ENCODE measurements around the gene HSPA12B. TPM values are rescaled to one million over a fixed set of nuclear protein-coding genes. Genes with fewer than 3 reads are reported as not detected.
A peak's percentile ranks its signal among the peaks of the same experiment; 100 is the strongest.

HSPA12B gene
- total RNA-seq, 1 experiment from 2014 or later, result 2.7 TPM

DNA sequence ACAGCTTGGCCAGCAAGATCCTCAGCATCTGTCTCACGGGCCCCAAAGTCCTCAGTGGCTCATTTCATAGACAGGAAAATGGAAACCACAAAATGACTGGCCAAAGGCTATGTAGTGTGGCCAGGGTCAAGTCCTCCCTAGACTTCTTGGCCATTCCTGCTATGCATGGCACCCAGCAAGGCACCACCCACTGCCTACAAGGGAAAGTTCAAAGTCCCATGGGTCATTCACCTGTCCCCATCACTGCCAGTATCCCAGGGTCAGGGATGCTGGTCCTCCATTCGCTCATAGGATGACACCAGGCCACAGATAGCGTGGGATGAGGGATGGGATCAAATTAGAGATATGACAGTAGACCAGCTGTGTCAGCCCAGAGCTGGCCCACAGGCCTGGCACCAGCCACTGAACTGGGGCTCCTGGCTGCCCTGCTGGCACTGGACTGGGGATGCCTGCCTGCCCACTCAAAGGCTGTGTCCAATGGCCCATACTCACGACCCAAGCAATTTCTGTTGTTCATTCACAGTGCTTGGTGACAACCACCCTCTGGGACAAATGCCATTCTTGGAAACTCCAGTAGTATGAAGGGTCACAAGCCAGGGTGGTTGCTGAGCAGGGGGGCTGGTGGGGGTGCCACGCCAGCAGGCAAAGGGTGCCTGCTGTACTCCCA lies 23.5 kb downstream of the HSPA12B start:
- no peak overlapping the region for H2BK120ac ChIP-seq (ENCODE audit: low read depth, low read length, poor library complexity, severe bottlenecking)

More for the DNA sequence above, 23.5 kb downstream of the HSPA12B start:
- Histone ChIP-seq H2BK20ac (ENCODE audit: low read depth, low read length, poor library complexity, severe bottlenecking) (no peak overlapping the region), H3K14ac (ENCODE audit: insufficient read depth, low read length) (no peak overlapping the region), H3K4ac (ENCODE audit: low read depth, low read length) (no peak overlapping the region), H3K79me2 (ENCODE audit: insufficient read depth, low read length) (no peaks in the 10 kb centered on the region), H3K18ac (ENCODE audit: insufficient read length, low read depth, low read length) (no peak overlapping the region), H3K23ac (ENCODE audit: insufficient read length, low read depth, low read length) (no peak overlapping the region), H2BK12ac (ENCODE audit: insufficient read length, low read depth, low read length) (no peak overlapping the region), H4K91ac (ENCODE audit: insufficient read length, low read depth, low read length) (no peak overlapping the region), H4K20me1 (ENCODE audit: control insufficient read depth, insufficient read depth, insufficient read length) (no peaks in the 10 kb centered on the region), H3K23me2 (ENCODE audit: insufficient read length, low read depth, low read length, poor library complexity, severe bottlenecking) (peaks cover 8% of the 10 kb centered on the region), H2BK5ac (ENCODE audit: insufficient read length, low read length) (no peak overlapping the region), H4K5ac (ENCODE audit: insufficient read length, low read depth, low read length) (no peak overlapping the region), H3K27ac (ENCODE audit: insufficient read length, low read depth, low read length) (no peak overlapping the region), H3K79me1 (ENCODE audit: insufficient read depth, low read depth, low read length, poor library complexity, severe bottlenecking) (peaks cover 3% of the 10 kb centered on the region), H3K4me2 (ENCODE audit: insufficient read depth, insufficient read length, low read length) (no peak overlapping the region), H2AK5ac (ENCODE audit: insufficient read length, low read length) (no peak overlapping the region), H3K56ac (ENCODE audit: insufficient read length, low read depth, low read length) (no peak overlapping the region), H3K9me3 (ENCODE audit: control insufficient read depth, low read depth, low read length) (no peaks in the 10 kb centered on the region), H3T11ph (ENCODE audit: low read length) (no peak overlapping the region), H2AFZ (ENCODE audit: low read length) (no peak overlapping the region), H2BK15ac (ENCODE audit: low read depth, low read length) (no peak overlapping the region), H3K9ac (ENCODE audit: extremely low read depth, insufficient read length, low read length) (no peak overlapping the region), H3K4me1 (ENCODE audit: insufficient read depth, low read length) (peaks cover 2% of the 10 kb centered on the region; the same call in 1 of the 2 replicates), H3K27me3 (ENCODE audit: insufficient read depth, low read length) (peaks cover 4% of the 10 kb centered on the region; the same call in 1 of the 2 replicates), H4K8ac (replicated peaks; ENCODE audit: insufficient read length, low read depth, low read length) (no peak overlapping the region)
- WGBS (ENCODE audit: extremely low coverage, insufficient read length, low lambda C conversion rate), result no CpG with 5 or more reads among the region's 5 CpGs
- no peak overlapping the region for H3K4me3 Mint-ChIP-seq
- TF ChIP-seq CTCF (conservative IDR thresholded peaks at IDR 0.05), result no peak
- H3K27ac Mint-ChIP-seq, result peak overlapping the region in 1 of 3 experiments; percentile 82; a peak in 1 of 7 replicates
- H3K4me1 Mint-ChIP-seq, result peaks cover 7 to 15% of the 10 kb centered on the region in 2 experiments
- DNase-seq, result no peak
- no peaks in the 10 kb centered on the region for H3K9me3 Mint-ChIP-seq
- H3K27me3 Mint-ChIP-seq (ENCODE audit: low read depth), result peaks cover 12% of the 10 kb centered on the region
- peaks cover 22 to 34% (median 24%) of the 10 kb centered on the region in 3 experiments; a peak in 6 of 7 replicates for H3K36me3 Mint-ChIP-seq (ENCODE audit: insufficient read depth in 1 of 3, low read depth in 3 of 3)

All from H9 (cell line).